K562 (cell line): ENCODE results near the gene LGR6. TPM values are rescaled to one million over a fixed set of nuclear protein-coding genes. Genes with fewer than 3 reads are reported as not detected.

Source experiments
- BHLHE40 ChIP-seq: IDR thresholded peaks from 2 replicates; pipeline ENCODE4 v1.6.1; 2011; ENCODE audit warnings: low read length, improper control_type of control experiment
- CC2D1A ChIP-seq: fragments of 450-650 bp; IDR thresholded peaks from 2 replicates; pipeline ENCODE4 v1.6.1; 2017; ENCODE audit warnings: mild to moderate bottlenecking
- CTBP1 ChIP-seq: fragments of 450-650 bp; IDR thresholded peaks from 2 replicates; pipeline ENCODE4 v1.6.1; 2016; ENCODE audit warnings: borderline replicate concordance
- EP400 ChIP-seq: fragments of 450-650 bp; IDR thresholded peaks from 2 replicates; pipeline ENCODE4 v1.6.1; 2017; ENCODE audit warnings: antibody characterized with exemption, mild to moderate bottlenecking, moderate library complexity
- FOXK1 ChIP-seq: sonication (generic); formaldehyde crosslinking; IDR thresholded peaks from 2 replicates; pipeline ENCODE4 v1.8.0; 2022; ENCODE audit warnings: missing genetic modification reagents, mild to moderate bottlenecking, borderline replicate concordance
- LCOR ChIP-seq: sonication (generic); formaldehyde crosslinking; IDR thresholded peaks from 2 replicates; pipeline ENCODE4 v1.8.0; 2022; ENCODE audit warnings: mild to moderate bottlenecking, missing genetic modification reagents
- RAD21 ChIP-seq, 2 experiments: fragments of 250-450 bp in 1 of 2; fragments of 450-650 bp in 1 of 2; sonication (Bioruptor Pico) in 1 of 2; formaldehyde crosslinking in 1 of 2; IDR thresholded peaks in 1 of 2; conservative IDR thresholded peaks in 1 of 2; 2 replicates each; pipeline versions ENCODE4 v1.4.0 to v1.8.0; 2020 to 2022; ENCODE audit warnings: mild to moderate bottlenecking in 2 of 2, moderate library complexity in 1 of 2
- SMARCA5 ChIP-seq: fragments of 450-650 bp; IDR thresholded peaks from 2 replicates; pipeline ENCODE4 v1.6.1; 2016
- ZNF830 ChIP-seq: fragments of 250-450 bp; sonication (Bioruptor Pico); IDR thresholded peaks from 2 replicates; pipeline ENCODE4 v1.5.0; 2021; ENCODE audit warnings: mild to moderate bottlenecking
- polyA plus RNA-seq, 8 experiments: library from polyadenylated mRNA; depleted of rRNA in 4 of 8; stranded (reverse) in 5 of 8; unstranded in 3 of 8; fragments of >200 nt; fragmentation: Nextera tagmentation in 2 of 8; fragmentation: Illumina TruSeq in 1 of 8; extraction: Ambion mirVana in 2 of 8; extraction: Trizol in 1 of 8; gene quantifications; 2 replicates each; pipeline versions ENCODE4 v1.2.1 to v1.2.3, GENCODE V29; 2011 to 2014; ENCODE audit warnings: inconsistent platforms in 1 of 8, missing spikeins in 1 of 8
- total RNA-seq, 7 experiments: library from RNA; depleted of rRNA in 6 of 7; stranded (reverse); fragments of >200 nt in 6 of 7; fragmentation: Illumina TruSeq in 2 of 7; extraction: Trizol in 2 of 7; gene quantifications; 2 replicates each; pipeline versions ENCODE4 v1.2.1 to v1.2.3, GENCODE V29; 2011 to 2021; ENCODE audit warnings: low replicate concordance in 1 of 7
- TF ChIP-seq, protein P1 (sequence below): fragments of 450-650 bp; formaldehyde crosslinking; IDR thresholded peaks from 2 replicates; pipeline ENCODE4 v1.4.0; 2020; ENCODE audit warnings: mild to moderate bottlenecking, moderate library complexity
- TF ChIP-seq, protein P2 (sequence below): sonication (generic); formaldehyde crosslinking; IDR thresholded peaks from 2 replicates; pipeline ENCODE4 v1.8.0; 2022; ENCODE audit warnings: missing genetic modification reagents, mild to moderate bottlenecking, moderate library complexity, borderline replicate concordance

The LGR6 gene
- total and polyA plus RNA-seq, 9 of the 15 experiments (the other 6 are each of a cell fraction or from before 2014, with no cell fraction given) = 0.01 to 0.54 (median 0.17) TPM; not detected in 1

DNA sequence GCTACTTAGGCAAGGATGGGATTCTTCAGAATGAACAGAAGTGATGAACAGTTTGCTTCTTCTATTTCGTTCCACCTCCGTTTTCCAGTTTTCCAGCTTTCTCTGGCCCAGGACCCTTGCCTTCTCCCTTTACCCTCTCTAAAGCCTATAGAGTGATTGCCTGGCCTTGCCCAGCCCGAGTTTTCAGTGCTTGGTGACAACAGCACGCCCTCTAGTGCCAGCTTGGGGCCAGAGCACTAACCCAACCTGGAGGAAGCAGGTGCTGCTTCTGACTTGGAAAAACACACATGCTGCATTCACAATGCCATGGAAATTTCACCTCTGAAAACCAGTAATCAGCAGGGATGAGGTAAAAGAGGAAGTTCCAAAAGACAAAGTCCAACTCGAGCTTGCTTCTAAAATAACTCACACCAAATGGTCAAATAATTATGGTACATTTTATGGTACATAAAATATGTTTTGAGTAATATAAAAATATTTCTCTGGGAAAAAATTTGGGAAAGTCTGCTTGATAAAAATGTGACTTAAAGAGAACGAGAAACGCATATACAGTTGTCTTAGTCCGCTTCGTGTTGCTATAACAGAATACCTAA, 122.1 kb downstream of the LGR6 start (continued):
- TF ChIP-seq, protein P1, sequence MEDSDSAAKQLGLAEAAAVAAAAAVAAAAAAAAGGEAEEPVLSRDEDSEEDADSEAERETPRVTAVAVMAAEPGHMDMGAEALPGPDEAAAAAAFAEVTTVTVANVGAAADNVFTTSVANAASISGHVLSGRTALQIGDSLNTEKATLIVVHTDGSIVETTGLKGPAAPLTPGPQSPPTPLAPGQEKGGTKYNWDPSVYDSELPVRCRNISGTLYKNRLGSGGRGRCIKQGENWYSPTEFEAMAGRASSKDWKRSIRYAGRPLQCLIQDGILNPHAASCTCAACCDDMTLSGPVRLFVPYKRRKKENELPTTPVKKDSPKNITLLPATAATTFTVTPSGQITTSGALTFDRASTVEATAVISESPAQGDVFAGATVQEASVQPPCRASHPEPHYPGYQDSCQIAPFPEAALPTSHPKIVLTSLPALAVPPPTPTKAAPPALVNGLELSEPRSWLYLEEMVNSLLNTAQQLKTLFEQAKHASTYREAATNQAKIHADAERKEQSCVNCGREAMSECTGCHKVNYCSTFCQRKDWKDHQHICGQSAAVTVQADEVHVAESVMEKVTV (CRISPR knock-in tag) = peak; percentile 81
- TF ChIP-seq SMARCA5 (no peak), FOXK1 (CRISPR knock-in tag) (0 out of 2 replicates have a peak, but pooled peaks have one; percentile 44), CTBP1 (0 out of 2 replicates have a peak, but pooled peaks have one; percentile 20), CC2D1A (peak; percentile 23; the same call in 1 of the 2 replicates), EP400 (no peak), ZNF830 (CRISPR knock-in tag) (no peak), BHLHE40 (peak; percentile 7; the same call in 1 of the 2 replicates), RAD21 (CRISPR knock-in tag; conservative IDR thresholded peaks at IDR 0.05 in 1 of 2, IDR thresholded peaks at IDR 0.05 in 1 of 2) (peak; percentile 85 to 96), LCOR (CRISPR knock-in tag) (no peak)
- TF ChIP-seq, protein P2, sequence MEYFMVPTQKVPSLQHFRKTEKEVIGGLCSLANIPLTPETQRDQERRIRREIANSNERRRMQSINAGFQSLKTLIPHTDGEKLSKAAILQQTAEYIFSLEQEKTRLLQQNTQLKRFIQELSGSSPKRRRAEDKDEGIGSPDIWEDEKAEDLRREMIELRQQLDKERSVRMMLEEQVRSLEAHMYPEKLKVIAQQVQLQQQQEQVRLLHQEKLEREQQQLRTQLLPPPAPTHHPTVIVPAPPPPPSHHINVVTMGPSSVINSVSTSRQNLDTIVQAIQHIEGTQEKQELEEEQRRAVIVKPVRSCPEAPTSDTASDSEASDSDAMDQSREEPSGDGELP (CRISPR knock-in tag) = peak; percentile 39; the same call in 1 of the 2 replicates
